Subcutaneous abdominal adipose tissue (tissue), 5 donors: Measurements from ENCODE around the gene SUCLA2.

Experiments
- H3K27ac ChIP-seq: one replicate; pipeline ENCODE4 v1.7.0; 2013; ENCODE audit warnings: low read depth, mild to moderate bottlenecking, inconsistent platforms, low read length, moderate library complexity
- H3K27me3 ChIP-seq, 5 donors: one replicate each; pipeline ENCODE4 v1.7.0; 2013; ENCODE audit warnings: low read length in 5 of 5, inconsistent platforms in 1 of 5; ENCODE audit not compliant: control insufficient read depth in 5 of 5, insufficient read depth in 4 of 5
- H3K36me3 ChIP-seq, 5 donors: one replicate each; pipeline ENCODE4 v1.7.0; 2013; ENCODE audit warnings: low read length in 5 of 5; ENCODE audit not compliant: control insufficient read depth in 5 of 5, insufficient read depth in 5 of 5
- H3K4me1 ChIP-seq, 5 donors: one replicate each; pipeline ENCODE4 v1.7.0; 2013; ENCODE audit warnings: low read length in 5 of 5, mild to moderate bottlenecking in 3 of 5, moderate library complexity in 1 of 5; ENCODE audit not compliant: control insufficient read depth in 5 of 5, insufficient read depth in 5 of 5
- H3K4me3 ChIP-seq, 5 donors: one replicate each; pipeline ENCODE4 v1.7.0; 2013; ENCODE audit warnings: low read length in 5 of 5, low read depth in 1 of 5
- H3K9ac ChIP-seq, 5 donors: one replicate each; pipeline ENCODE4 v1.7.0; 2013; ENCODE audit warnings: low read length in 5 of 5, mild to moderate bottlenecking in 4 of 5, moderate library complexity in 3 of 5
- H3K9me3 ChIP-seq, 5 donors: one replicate each; pipeline ENCODE4 v1.7.0; 2013; ENCODE audit warnings: low read length in 5 of 5; ENCODE audit not compliant: control insufficient read depth in 5 of 5
- donor health status: healthy.
- donor health status: healthy.
- donor health status: healthy.
- donor health status: healthy.
- donor health status: healthy.

SUCLA2 gene

DNA sequence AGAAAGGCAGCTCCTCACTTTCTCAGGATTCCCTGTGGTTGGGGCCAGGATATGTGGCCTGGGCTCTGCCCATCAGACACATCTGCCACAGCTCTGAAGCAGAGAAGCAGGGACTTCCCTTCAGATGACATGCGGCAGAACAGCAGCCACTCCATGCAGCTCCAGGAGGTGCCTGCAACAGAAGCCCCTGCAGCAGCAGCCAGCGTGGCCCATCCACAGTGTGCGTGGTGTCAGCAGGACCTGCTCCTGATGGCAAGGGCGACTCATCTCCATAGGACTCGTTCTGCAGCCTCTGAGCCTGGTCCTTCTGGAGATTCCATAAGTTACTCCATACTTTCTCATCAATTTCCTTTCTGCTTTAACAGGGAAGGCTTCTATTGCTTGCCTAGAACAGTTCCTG is 105.0 kb downstream of the SUCLA2 start:
- H3K4me3 ChIP-seq: no peak overlapping the region
- H3K9me3 ChIP-seq: no peaks in the 10 kb centered on the region
- H3K27me3 ChIP-seq: no peaks in the 10 kb centered on the region
- peaks cover 3 to 8% (median 3%) of the 10 kb centered on the region in 5 donors for H3K36me3 ChIP-seq
- no peak overlapping the region for H3K9ac ChIP-seq
- H3K4me1 ChIP-seq: no peaks in the 10 kb centered on the region
- no peak overlapping the region for H3K27ac ChIP-seq

GRCh38 chr13:47893527-47893926 is 107.5 kb downstream of the SUCLA2 start:
- H3K27me3 ChIP-seq: no peaks in the 10 kb centered on the region
- H3K4me3 ChIP-seq: no peak overlapping the region
- H3K36me3 ChIP-seq: peaks cover 3 to 8% (median 6%) of the 10 kb centered on the region in 5 donors
- H3K9me3 ChIP-seq: no peaks in the 10 kb centered on the region
- H3K27ac ChIP-seq: no peak overlapping the region
- no peaks in the 10 kb centered on the region for H3K4me1 ChIP-seq
- H3K9ac ChIP-seq: no peak overlapping the region
